ENCODE data around the gene ATP6V1B1. TPM values are rescaled to one million over a fixed set of nuclear protein-coding genes. Genes with fewer than 3 reads are reported as not detected.

Gene ATP6V1B1
- total and polyA plus RNA-seq, 10 of the 15 experiments (the other 5 are each of a cell fraction or from before 2014, with no cell fraction given), result not detected

- no peak overlapping the region for H3K9ac ChIP-seq (ENCODE audit: control insufficient read depth, insufficient read depth, low read length)
- TF ChIP-seq ZBTB11 (CRISPR knock-in tag; IDR thresholded peaks at IDR 0.05), result no peak
- TF ChIP-seq NR2C2 (IDR thresholded peaks at IDR 0.05; ENCODE audit: borderline replicate concordance, control insufficient read depth, insufficient read length, low read depth), result no peak
- no peak for TF ChIP-seq MYC (IDR thresholded peaks at IDR 0.05; ENCODE audit: insufficient read depth, insufficient read length, insufficient replicate concordance, low read length, severe bottlenecking)
- TF ChIP-seq SMARCA5 (IDR thresholded peaks at IDR 0.05), result no peak
- no peak for TF ChIP-seq NBN (IDR thresholded peaks at IDR 0.05)
- no peak for TF ChIP-seq HDGF (IDR thresholded peaks at IDR 0.05)
- no peak for TF ChIP-seq LARP7 (IDR thresholded peaks at IDR 0.05)
- ChIA-PET RAD21 (ENCODE audit: unreplicated experiment) (no interaction called here), POLR2A (no interaction called here), SMC1A (ENCODE audit: uncharacterized antibody, unreplicated experiment) (no interaction called here), CTCF (no interaction called here)
- H2AFZ ChIP-seq (ENCODE audit: control insufficient read depth, low read depth, low read length), result no peak overlapping the region
- H3K4me2 ChIP-seq (ENCODE audit: control insufficient read depth, insufficient read depth), result no peak overlapping the region
- FAIRE-seq (no peak), DNase-seq (ENCODE audit: low read depth, low spot score) (no peak), ATAC-seq (no peak)
- no peak overlapping the region for H3K4me3 ChIP-seq
- no peaks in the 10 kb centered on the region for H3K9me3 ChIP-seq (replicated peaks; ENCODE audit: control insufficient read depth, insufficient read depth, low read length)
- H4K20me1 ChIP-seq (ENCODE audit: control insufficient read depth, insufficient read depth), result no peaks in the 10 kb centered on the region
- H3K36me3 ChIP-seq (ENCODE audit: control insufficient read depth in 2 of 2, insufficient read depth in 2 of 2, low read length in 1 of 2), result no peaks in the 10 kb centered on the region
- in situ Hi-C loops (cut with MboI), result no loop called here
- WGBS (ENCODE audit: insufficient coverage, insufficient replicate concordance, low lambda C conversion rate, missing lambda C conversion rate), result 3% methylated on average over 2 of the region's 2 CpGs
- intact Hi-C loops (cut with micrococcal nuclease; ENCODE audit: unreplicated experiment), result no loop called here
- BruUV-seq (replicated peaks), result no TSS peak
- H3K27me3 ChIP-seq (replicated peaks in 1 of 2; ENCODE audit: control insufficient read depth in 2 of 2, insufficient read depth in 2 of 2, low read length in 1 of 2), result peaks cover 37 to 53% of the 10 kb centered on the region in 2 experiments
- H3K79me2 ChIP-seq (ENCODE audit: control insufficient read depth, insufficient read depth, low read length), result no peaks in the 10 kb centered on the region
- H3K4me1 ChIP-seq (ENCODE audit: control insufficient read depth, insufficient read depth, low read length), result no peaks in the 10 kb centered on the region
- no peak overlapping the region for H3K27ac ChIP-seq (ENCODE audit: control insufficient read depth, insufficient read depth)
Measured at GRCh38 chr2:70902579-70902978, 33.1 kb upstream of the ATP6V1B1 start.

Measured in GM12878 (cell line).